Activated effector memory CD4-positive, alpha-beta T cell treated with Interleukin-2 at 50 U/mL for 16 hours (primary cell): ENCODE results near the gene ECI1.
"Not testable (repeated sequence)": the region's sequence is repeated elsewhere in the genome, so short reads cannot be mapped to it uniquely, and the experiment has no call there.

Experiments used
- DNase-seq: peaks from one replicate; pipeline ENCODE4 v3.0.0-alpha.2; 2020

Gene ECI1

GRCh38 chr16:2210009-2210332 is 41.4 kb downstream of the ECI1 start:
- DNase-seq = no peak

- DNase-seq = no peak
Observed at GRCh38 chr16:2209258-2210008, 42.0 kb downstream of the ECI1 start.

- DNase-seq = no peak
Observed at GRCh38 chr16:2208772-2209171, 42.6 kb downstream of the ECI1 start.

- DNase-seq = no peak
Observed at GRCh38 chr16:2208308-2208707, 43.1 kb downstream of the ECI1 start.

GRCh38 chr16:2207872-2208271 is 43.5 kb downstream of the ECI1 start:
- no peak for DNase-seq

DNA sequence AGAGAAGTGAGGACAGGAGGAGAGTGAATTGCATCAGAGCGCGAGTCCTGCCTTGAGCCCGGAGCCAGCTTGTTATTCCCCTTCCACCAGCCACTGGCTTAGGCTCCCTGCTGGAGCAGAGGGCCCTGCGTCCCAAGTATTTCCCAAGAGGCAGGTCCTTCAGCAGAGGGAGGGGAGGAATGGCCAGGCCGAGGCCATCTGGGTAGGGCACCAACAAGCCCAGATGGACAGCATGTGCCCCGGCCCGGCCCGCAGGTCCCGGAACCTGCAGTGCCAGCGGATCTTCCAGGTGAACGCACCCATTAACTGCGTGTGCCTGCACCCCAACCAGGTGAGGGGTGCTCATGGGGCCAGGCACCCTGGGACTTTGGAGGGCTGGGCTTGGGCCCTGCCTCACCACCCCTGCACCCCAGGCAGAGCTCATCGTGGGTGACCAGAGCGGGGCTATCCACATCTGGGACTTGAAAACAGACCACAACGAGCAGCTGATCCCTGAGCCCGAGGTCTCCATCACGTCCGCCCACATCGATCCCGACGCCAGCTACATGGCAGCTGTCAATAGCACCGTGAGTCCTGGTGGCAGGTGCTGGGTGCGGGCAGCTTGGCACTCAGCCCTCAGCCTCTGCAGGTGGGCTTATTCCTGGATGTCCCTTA is 44.5 kb downstream of the ECI1 start:
- no peak for DNase-seq

DNA sequence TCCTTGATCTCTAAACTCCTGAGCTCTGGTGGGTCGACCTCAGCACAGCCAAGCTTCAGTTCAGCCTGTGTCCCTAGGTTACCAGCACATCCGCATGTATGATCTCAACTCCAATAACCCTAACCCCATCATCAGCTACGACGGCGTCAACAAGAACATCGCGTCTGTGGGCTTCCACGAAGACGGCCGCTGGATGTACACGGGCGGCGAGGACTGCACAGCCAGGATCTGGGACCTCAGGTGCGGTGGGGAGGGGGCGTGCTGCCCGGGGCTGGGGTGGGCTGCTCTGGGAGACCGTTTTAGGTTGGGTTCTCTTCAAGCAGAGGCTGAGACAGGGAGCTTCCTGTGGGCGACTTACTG is 45.0 kb downstream of the ECI1 start:
- no peak for DNase-seq

- DNase-seq = no peak
Observed at GRCh38 chr16:2205967-2206313, 45.4 kb downstream of the ECI1 start.

GRCh38 chr16:2205104-2205966 is 46.1 kb downstream of the ECI1 start, which contains the start of gene MLST8:
Gene MLST8, plus strand, starts transcription at chr16:2205454. Its CDS starts 632 bp downstream, at chr16:2206086.
- peak; percentile 90 for DNase-seq

DNA sequence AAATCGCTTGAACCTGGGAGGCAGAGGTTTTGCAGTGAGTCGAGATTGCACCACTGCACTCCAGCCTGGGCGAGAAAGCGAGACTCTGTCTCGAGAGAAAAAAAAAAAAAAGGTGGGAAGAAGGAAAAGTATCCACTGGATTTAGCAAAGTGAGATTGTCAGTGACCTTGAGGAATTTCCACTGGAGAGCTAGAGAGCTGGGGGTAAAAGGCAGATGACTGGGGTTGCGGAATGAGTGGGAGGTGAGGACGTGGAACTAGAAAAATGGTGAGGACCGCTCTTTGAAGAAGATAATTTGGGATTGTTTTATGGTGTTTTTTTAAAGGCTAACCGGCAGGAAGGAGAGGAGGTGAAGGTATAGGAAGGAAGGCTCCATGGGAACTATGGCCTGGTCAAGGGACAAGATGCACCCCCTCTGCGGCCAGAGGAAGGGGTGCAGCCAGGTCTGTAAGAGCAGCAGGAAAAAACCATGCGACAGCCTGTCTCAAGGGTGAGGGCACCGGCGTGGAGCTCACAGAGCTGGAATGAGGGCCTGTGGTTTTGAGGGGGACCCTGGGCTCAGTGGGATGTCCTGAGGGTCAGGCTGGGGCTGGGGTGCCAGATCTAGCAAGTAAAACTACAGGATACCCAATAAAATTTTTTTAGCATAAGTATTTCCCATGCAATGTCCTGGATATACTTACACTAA is 46.8 kb downstream of the ECI1 start:
- no peak for DNase-seq

DNA sequence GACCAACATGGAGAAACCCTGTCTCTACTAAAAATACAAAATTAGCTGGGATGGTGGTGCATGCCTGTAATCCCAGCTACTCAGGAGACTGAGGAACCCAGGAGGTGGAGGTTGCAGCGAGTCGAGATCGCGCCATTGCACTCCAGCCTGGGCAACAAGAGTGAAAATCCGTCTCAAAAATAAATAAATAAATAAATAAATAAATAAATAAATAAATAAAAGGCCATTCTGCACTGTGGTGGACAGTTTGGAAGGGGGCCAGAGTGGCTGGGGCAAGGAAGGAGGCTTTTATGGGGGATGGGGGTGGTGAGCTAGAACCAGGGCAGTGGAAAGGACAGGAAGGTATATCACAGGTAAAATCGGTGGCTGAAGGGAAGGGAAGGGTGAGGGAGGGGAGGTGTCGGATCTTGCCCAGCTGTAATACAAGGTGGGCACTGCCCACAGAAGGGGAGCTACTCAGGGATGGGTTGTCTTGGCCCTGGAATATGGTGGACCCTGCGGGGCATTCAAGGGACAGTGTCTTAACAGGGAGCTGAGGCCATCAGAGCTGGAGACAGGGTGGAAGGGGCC is 48.2 kb downstream of the ECI1 start:
- not testable (repeated sequence) for DNase-seq

DNA sequence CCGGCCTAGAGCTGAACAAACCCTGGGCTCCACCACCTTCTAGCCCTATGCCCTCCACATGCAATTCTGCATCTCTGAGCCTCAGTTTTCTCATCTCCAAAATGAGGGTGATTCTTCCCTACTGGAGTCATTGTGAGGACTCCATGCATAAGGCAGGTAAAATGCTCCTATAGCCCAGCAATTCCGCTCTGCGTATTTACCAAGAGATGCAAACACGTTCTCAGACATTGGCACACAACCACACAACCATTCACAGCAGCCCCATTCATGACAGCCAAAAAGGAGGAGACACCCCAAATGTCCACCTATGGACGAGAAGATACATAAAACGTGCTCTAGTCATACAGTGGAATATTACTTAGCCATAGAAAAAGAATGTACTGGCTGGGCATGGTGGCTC is 51.1 kb downstream of the ECI1 start:
- DNase-seq = no peak

DNA sequence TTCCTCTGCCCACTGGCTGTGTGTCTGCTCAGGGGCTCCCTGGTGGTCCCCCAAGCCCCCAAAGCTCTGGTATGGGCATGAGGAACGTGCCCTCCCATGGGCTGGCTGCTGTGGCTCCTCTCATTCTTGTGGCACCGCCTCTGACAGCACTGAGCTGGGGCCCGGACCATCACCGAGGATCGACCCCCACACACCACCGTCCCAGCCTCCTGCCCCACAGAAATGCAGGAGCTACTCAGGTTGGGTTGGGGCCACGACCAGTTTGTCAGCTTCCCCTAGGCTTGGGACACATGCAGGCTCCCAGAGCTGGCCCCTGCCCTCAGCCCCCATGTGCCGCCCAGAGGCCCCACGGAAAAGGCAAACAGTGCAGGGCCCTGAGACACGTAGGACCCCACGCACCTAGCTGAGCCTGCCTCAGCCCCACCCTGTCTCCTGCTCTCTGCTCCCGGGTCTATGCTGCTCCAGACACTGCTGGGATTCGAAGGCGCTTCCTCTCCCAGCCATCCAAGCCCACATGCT is 51.7 kb downstream of the ECI1 start:
- no peak for DNase-seq

DNA sequence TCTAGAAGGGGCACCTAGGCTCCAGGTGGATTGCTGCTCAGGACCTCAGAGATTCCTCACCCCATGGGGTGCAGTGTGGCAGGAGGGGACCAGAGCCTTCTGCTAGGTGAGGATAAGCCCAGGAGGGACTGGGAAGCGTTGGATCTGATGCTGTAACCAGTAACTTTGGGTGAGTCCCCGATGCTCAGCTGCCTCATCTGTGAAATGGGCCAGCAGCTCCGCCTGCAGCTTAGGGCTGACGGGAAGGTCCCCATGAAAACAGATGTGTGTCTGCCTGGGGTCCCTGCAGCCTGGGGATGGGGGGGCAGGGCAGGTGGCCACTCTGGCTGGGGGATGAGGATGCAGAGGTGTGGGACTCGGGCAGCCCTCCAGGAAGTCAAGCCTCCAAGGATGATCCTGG is 52.3 kb downstream of the ECI1 start:
- DNase-seq = no peak

DNA sequence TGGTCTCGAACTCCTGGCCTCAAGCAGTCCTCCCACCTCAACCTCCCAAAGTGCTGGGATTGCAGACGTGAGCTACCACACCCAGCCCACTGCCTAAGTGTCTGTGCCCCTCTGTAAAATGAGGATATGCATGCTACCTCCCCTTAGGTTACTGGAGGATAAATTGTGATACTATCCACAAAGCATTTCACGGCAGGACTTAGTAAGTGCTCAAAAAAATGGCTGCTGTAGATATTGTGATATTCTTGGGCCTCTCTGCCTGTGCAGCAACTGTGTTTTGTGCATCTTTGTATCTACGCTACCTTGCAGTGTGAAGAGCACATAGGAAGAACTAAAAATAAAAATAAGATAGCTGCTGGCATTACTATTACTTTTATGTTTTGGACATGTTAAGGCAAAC is 53.1 kb downstream of the ECI1 start:
- no peak for DNase-seq

- no peak for DNase-seq
Observed at GRCh38 chr16:2197765-2198164, 53.6 kb downstream of the ECI1 start.

DNA sequence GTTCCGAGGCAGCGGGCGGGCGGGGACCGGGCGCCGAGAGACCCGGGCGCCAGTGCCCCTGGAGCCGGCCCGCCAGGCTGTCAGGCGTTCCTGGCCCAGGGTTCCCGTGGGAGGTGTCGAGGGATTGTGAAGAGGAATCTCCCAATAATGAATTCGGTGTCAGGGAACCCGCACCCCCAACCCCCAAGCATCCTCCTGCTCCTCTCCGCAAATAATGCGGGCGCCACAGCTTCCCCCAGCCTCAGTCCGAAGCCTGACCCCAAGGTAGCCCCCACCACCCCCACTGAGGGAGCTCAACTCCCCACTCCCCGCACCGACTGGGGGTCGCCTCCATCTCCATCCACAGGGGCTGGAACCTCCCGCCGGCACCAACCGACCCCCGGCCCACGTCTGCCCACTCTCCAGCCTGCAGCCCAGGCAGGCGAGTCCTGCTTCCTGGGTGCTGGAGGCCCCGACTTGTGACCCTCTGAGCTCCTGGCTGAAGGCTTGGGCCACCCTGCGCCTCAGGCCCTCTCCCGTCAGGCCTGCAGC is 54.3 kb downstream of the ECI1 start:
- DNase-seq = no peak

- no peak for DNase-seq
Observed at GRCh38 chr16:2196162-2196980, 55.0 kb downstream of the ECI1 start, which contains the start of gene CASKIN1. Gene CASKIN1, minus strand, starts transcription at chr16:2196605. Its CDS starts 173 bp downstream, at chr16:2196432.

- no peak for DNase-seq
Observed at GRCh38 chr16:2195322-2196161, 55.8 kb downstream of the ECI1 start.

GRCh38 chr16:2194852-2195321 is 56.5 kb downstream of the ECI1 start:
- DNase-seq = peak; percentile 34
